ENCODE measurements around the gene PON2.
A peak's percentile ranks its signal among the peaks of the same experiment; 100 is the strongest.

PON2 gene

DNA sequence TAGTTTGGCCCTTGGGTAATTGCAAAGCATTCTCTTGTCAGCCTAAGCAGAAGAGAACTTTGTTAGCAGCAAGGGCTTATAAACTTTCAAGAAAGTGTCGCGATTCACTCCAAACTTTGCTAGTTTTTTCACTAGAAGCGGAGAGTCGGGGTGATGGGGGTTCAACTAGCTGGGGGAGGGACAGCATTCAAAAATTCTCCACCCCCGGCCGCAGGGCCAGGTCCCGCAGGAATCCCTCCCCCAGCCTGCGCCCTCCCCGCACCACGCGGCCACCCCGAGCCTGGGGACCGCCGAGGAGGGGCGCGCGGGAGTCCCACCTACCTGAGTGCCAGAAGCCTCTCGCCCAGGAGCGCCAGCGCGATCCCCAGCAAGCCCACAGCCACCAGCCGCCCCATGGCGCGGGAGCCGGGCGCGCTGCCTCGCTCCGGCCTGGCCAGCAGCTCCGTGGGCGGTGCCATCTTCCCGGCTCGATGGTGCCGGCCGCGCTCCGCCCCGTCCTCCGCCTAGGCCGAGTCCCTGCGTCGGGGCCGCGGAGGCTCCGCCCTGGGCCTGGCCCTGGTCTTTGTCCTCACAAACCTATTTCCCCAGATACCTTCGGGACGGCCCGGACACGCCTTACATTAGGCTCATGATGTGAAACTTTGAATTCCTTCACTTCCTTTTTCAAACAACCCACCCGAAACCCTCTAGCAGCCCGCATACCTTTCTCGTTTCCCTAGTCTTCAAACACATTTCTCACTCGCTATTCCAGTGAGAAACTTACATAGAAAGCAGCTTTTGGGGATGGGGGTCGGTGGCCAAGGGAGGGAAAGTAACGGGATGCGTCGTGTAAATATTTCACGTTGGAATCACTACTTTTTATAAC, at the start of gene PON2:
TSS of gene PON2 (minus strand) at position 472 of the 865 bp plus-strand sequence. CDS start at position 395, 77 bp downstream.
- TF ChIP-seq CTCF (IDR thresholded peaks at IDR 0.05; ENCODE audit: insufficient read depth, low read depth, low read length, missing control alignments), result no peak
- peak; percentile 82 for DNase-seq (ENCODE audit: low read depth)
- H3K4me3 ChIP-seq (ENCODE audit: low read length), result peak within 1 kb of the TSS; percentile 67

GRCh38 chr7:95482424-95482823, 47.6 kb upstream of the PON2 start:
- H3K4me3 ChIP-seq (ENCODE audit: low read length), result no peak overlapping the region
- DNase-seq (ENCODE audit: low read depth), result no peak
- TF ChIP-seq CTCF (IDR thresholded peaks at IDR 0.05; ENCODE audit: insufficient read depth, low read depth, low read length, missing control alignments), result no peak

GRCh38 chr7:95481271-95482165, 46.7 kb upstream of the PON2 start:
- TF ChIP-seq CTCF (IDR thresholded peaks at IDR 0.05; ENCODE audit: insufficient read depth, low read depth, low read length, missing control alignments), result no peak
- DNase-seq (ENCODE audit: low read depth), result no peak
- H3K4me3 ChIP-seq (ENCODE audit: low read length), result no peak overlapping the region

- TF ChIP-seq CTCF (IDR thresholded peaks at IDR 0.05; ENCODE audit: insufficient read depth, low read depth, low read length, missing control alignments), result no peak
- no peak for DNase-seq (ENCODE audit: low read depth)
These were observed 45.3 kb upstream of the PON2 start for GRCh38 chr7:95479992-95480624.

DNA sequence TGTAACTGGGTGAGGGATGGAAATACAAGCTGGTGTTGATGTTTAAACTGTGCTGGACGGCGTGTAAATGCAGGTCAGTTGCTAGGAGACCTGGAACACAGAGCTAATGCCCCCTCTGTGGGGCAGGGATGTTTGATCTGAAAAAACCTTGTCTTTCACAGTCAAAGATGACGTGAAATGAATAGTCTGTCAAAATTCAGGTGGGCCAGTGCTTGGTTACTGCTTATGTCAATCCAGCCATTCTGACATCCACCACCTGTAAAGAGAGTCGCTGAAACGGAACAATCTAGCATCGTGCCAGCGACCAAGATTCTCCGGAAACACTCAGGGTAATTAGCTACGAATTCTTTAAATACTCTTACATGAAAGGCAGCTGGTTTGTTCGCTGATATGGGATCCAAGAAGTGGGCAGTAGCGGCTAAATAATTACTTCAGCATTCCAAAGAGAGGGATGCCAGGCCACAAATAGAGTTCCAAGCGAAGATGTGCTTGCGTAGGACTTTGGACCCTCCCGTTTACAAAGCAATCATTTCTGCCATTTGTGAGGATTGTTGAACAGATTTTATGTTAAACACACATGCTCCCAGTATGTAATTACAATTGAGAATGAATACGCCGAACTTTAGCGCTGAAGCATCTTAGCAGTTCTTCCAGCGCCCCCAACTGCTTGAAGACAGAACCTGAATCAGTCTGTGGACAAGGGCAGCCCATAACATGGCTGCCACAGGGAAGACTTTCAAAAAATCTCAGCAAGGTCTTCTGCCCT, 43.6 kb upstream of the PON2 start:
- TF ChIP-seq CTCF (IDR thresholded peaks at IDR 0.05; ENCODE audit: insufficient read depth, low read depth, low read length, missing control alignments), result peak; percentile 44
- peak; percentile 50 for DNase-seq (ENCODE audit: low read depth)
- H3K4me3 ChIP-seq (ENCODE audit: low read length), result peak overlapping the region; percentile 24

More at GRCh38 chr7:95479992-95480624, 45.3 kb upstream of the PON2 start:
- no peak overlapping the region for H3K4me3 ChIP-seq (ENCODE audit: low read length)

Data from epithelial cell of esophagus (primary cell).